ENCODE data around the gene TRIM41. TPM values are rescaled to one million over a fixed set of nuclear protein-coding genes. Genes with fewer than 3 reads are reported as not detected.
A peak's percentile ranks its signal among the peaks of the same experiment; 100 is the strongest.

Gene TRIM41
- total and polyA plus RNA-seq, 2 of the 13 experiments (the other 11 are each of a cell fraction or from before 2014, with no cell fraction given): 10.2 to 16.7 TPM

DNA sequence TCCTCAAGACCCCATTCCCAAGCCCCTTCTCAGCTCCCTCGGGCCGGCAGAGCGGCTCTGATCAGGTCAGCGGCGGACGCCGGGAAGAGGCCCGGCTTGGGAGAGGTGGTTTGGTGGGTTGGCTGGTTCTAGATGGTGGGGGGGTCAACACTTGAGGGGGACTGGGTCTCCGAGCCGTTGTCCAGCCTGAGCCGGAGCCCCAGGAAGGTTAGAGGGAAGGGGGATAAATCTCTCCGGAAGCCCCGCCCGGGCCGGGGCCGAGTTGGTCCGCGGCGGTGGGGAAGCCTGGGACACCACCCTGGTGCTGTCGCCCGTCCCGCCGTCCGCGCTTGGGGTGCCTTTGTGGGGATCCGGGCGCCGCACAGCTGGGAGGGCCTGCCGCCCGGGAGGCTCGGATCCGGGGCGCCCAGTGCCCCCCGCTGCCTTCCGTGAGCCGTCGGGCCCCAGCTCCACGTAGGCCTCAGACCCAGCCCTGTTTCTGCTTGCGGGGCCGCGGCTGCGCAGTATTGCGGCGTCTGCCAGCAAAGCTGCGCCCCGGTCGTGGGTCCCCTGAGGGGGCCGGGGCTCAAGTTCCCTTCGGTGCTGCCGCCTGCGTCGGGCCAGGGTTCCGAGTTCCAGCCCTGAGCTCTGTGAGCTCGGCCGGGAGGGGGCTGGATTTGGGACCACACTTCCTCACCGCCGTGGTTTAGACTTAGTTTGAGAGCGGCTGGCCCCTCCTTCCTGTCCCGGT lies 38.4 kb downstream of the TRIM41 start (continued):
- no peak for TF ChIP-seq ARNT (IDR thresholded peaks at IDR 0.05)
- 0 out of 4 replicates have a peak, but pooled peaks of 1 of the 2 experiments have one; percentile 18 for TF ChIP-seq KLF16 (CRISPR knock-in tag; IDR thresholded peaks at IDR 0.05)
- TF ChIP-seq FOXP1 (IDR thresholded peaks at IDR 0.05): no peak
- no peak for TF ChIP-seq FOXP1 (CRISPR knock-in tag; IDR thresholded peaks at IDR 0.05)
- no peak for TF ChIP-seq TARDBP (CRISPR knock-in tag; IDR thresholded peaks at IDR 0.05)
- TF ChIP-seq, protein P1, sequence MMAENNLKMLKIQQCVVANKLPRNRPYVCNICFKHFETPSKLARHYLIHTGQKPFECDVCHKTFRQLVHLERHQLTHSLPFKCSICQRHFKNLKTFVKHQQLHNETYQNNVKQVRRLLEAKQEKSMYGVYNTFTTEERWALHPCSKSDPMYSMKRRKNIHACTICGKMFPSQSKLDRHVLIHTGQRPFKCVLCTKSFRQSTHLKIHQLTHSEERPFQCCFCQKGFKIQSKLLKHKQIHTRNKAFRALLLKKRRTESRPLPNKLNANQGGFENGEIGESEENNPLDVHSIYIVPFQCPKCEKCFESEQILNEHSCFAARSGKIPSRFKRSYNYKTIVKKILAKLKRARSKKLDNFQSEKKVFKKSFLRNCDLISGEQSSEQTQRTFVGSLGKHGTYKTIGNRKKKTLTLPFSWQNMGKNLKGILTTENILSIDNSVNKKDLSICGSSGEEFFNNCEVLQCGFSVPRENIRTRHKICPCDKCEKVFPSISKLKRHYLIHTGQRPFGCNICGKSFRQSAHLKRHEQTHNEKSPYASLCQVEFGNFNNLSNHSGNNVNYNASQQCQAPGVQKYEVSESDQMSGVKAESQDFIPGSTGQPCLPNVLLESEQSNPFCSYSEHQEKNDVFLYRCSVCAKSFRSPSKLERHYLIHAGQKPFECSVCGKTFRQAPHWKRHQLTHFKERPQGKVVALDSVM (CRISPR knock-in tag; IDR thresholded peaks at IDR 0.05): no peak
- no peak for TF ChIP-seq CREM (IDR thresholded peaks at IDR 0.05)
- TF ChIP-seq CREM (CRISPR knock-in tag; IDR thresholded peaks at IDR 0.05): no peak
- TF ChIP-seq ZNF678 (CRISPR knock-in tag; IDR thresholded peaks at IDR 0.05): no peak
- TF ChIP-seq TAF1 (CRISPR knock-in tag; IDR thresholded peaks at IDR 0.05): peak; percentile 69
- TF ChIP-seq HNRNPLL (IDR thresholded peaks at IDR 0.05; ENCODE audit: low read depth, low read length, poor library complexity, severe bottlenecking): peak; percentile 65
- TF ChIP-seq ZMYM2 (CRISPR knock-in tag; IDR thresholded peaks at IDR 0.05): no peak
- TF ChIP-seq ZNF10 (CRISPR knock-in tag; IDR thresholded peaks at IDR 0.05; ENCODE audit: borderline replicate concordance, low read depth): no peak
- TF ChIP-seq ZNF234 (CRISPR knock-in tag; conservative IDR thresholded peaks at IDR 0.05): peak; percentile 35; the same call in 1 of the 2 replicates
- TF ChIP-seq ONECUT2 (CRISPR knock-in tag; IDR thresholded peaks at IDR 0.05): no peak
- no peak for TF ChIP-seq ZNF891 (CRISPR knock-in tag; IDR thresholded peaks at IDR 0.05)
- no peak for TF ChIP-seq ZNF570 (CRISPR knock-in tag; IDR thresholded peaks at IDR 0.05; ENCODE audit: borderline replicate concordance)
- TF ChIP-seq MAZ (IDR thresholded peaks at IDR 0.05; ENCODE audit: borderline replicate concordance, low read depth, low read length): no peak
- peak; percentile 60; the same call in 1 of the 2 replicates for TF ChIP-seq MAZ (CRISPR knock-in tag; IDR thresholded peaks at IDR 0.05; ENCODE audit: low read depth)
- TF ChIP-seq, protein P2, sequence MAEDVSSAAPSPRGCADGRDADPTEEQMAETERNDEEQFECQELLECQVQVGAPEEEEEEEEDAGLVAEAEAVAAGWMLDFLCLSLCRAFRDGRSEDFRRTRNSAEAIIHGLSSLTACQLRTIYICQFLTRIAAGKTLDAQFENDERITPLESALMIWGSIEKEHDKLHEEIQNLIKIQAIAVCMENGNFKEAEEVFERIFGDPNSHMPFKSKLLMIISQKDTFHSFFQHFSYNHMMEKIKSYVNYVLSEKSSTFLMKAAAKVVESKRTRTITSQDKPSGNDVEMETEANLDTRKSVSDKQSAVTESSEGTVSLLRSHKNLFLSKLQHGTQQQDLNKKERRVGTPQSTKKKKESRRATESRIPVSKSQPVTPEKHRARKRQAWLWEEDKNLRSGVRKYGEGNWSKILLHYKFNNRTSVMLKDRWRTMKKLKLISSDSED (CRISPR knock-in tag; IDR thresholded peaks at IDR 0.05): no peak
- no peak for TF ChIP-seq NR3C1 (CRISPR knock-in tag; IDR thresholded peaks at IDR 0.05)
- no peak for TF ChIP-seq KLF9 (CRISPR knock-in tag; IDR thresholded peaks at IDR 0.05; ENCODE audit: low read depth)
- TF ChIP-seq SP5 (CRISPR knock-in tag; IDR thresholded peaks at IDR 0.05; ENCODE audit: borderline replicate concordance, low read depth): no peak
- TF ChIP-seq ZNF382 (CRISPR knock-in tag; IDR thresholded peaks at IDR 0.05; ENCODE audit: borderline replicate concordance): no peak
- no peak for TF ChIP-seq U2AF2 (IDR thresholded peaks at IDR 0.05; ENCODE audit: low read depth, low read length)
- TF ChIP-seq KAT2B (IDR thresholded peaks at IDR 0.05; ENCODE audit: borderline replicate concordance, low read depth, low read length): no peak
- TF ChIP-seq, protein P3, sequence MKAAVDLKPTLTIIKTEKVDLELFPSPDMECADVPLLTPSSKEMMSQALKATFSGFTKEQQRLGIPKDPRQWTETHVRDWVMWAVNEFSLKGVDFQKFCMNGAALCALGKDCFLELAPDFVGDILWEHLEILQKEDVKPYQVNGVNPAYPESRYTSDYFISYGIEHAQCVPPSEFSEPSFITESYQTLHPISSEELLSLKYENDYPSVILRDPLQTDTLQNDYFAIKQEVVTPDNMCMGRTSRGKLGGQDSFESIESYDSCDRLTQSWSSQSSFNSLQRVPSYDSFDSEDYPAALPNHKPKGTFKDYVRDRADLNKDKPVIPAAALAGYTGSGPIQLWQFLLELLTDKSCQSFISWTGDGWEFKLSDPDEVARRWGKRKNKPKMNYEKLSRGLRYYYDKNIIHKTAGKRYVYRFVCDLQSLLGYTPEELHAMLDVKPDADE (CRISPR knock-in tag; IDR thresholded peaks at IDR 0.05): no peak; the same call in 1 of the 2 replicates
- no peak for TF ChIP-seq TCF12 (IDR thresholded peaks at IDR 0.05)
- TF ChIP-seq TCF12 (CRISPR knock-in tag; IDR thresholded peaks at IDR 0.05): peak; percentile 62; the same call in 1 of the 2 replicates
- no peak for TF ChIP-seq RAD51 (IDR thresholded peaks at IDR 0.05; ENCODE audit: borderline replicate concordance)
